ENCODE data around the gene PRKCQ. TPM values are rescaled to one million over a fixed set of nuclear protein-coding genes. Genes with fewer than 3 reads are reported as not detected.

PRKCQ gene
- total RNA-seq, 1 donor, result not detected

DNA sequence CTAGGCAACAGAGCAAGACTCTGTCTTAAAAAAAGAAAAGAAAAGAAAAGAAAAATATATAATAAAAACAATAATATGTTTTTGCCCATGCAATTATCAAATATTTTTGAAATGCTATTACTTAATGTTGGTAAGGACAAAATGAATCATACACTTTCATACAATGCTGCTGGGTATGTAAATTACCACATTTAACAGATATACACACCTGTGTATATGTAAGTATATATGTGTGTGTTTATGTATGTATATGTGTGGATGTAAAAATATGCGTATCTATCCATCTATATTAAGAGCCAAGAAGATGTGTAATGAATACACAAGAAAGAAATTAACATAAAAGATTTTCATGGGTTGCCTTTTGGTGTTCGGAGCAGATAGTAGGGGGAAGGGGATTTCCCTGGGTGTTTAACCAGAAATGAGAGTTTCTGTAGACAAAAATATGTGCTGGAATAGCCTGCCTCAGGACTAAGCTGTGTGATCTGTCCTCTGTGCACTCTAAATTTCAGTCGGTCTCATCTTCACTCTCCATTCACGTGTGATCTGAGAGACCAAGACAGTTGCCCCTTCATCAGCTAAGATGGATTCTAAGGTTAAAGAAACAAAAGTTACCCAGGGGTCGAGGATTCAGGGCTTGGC, 61.2 kb downstream of the PRKCQ start:
- DNase-seq (ENCODE audit: low read depth), result no peak
- no peak for TF ChIP-seq CTCF (IDR thresholded peaks at IDR 0.05; ENCODE audit: insufficient read depth, low read length)
- no peak overlapping the region for H3K4me3 ChIP-seq (ENCODE audit: low read depth, low read length)

DNA sequence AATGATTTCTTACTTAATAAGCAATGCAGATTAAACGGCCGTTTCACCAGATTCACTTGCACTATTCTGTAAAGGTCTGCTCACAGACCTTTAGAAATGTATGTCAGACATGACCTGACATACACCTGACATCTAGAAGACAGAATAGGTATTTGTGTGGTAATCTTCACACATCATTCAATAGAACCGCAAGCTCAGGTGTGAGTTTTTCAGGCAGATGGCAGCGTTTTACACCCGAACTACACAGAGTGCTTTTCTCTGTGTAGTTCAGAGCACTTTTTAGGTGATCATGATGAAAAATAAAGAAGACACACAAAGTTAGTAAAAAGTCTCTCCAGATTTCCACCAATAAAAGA, 63.2 kb downstream of the PRKCQ start:
- DNase-seq (ENCODE audit: low read depth), result no peak
- TF ChIP-seq CTCF (IDR thresholded peaks at IDR 0.05; ENCODE audit: insufficient read depth, low read length), result no peak
- no peak overlapping the region for H3K4me3 ChIP-seq (ENCODE audit: low read depth, low read length)

- H3K4me3 ChIP-seq (ENCODE audit: low read depth, low read length), result no peak overlapping the region
- DNase-seq (ENCODE audit: low read depth), result no peak
- TF ChIP-seq CTCF (IDR thresholded peaks at IDR 0.05; ENCODE audit: insufficient read depth, low read length), result no peak
Observed at GRCh38 chr10:6516281-6516928, 63.7 kb downstream of the PRKCQ start.

DNA sequence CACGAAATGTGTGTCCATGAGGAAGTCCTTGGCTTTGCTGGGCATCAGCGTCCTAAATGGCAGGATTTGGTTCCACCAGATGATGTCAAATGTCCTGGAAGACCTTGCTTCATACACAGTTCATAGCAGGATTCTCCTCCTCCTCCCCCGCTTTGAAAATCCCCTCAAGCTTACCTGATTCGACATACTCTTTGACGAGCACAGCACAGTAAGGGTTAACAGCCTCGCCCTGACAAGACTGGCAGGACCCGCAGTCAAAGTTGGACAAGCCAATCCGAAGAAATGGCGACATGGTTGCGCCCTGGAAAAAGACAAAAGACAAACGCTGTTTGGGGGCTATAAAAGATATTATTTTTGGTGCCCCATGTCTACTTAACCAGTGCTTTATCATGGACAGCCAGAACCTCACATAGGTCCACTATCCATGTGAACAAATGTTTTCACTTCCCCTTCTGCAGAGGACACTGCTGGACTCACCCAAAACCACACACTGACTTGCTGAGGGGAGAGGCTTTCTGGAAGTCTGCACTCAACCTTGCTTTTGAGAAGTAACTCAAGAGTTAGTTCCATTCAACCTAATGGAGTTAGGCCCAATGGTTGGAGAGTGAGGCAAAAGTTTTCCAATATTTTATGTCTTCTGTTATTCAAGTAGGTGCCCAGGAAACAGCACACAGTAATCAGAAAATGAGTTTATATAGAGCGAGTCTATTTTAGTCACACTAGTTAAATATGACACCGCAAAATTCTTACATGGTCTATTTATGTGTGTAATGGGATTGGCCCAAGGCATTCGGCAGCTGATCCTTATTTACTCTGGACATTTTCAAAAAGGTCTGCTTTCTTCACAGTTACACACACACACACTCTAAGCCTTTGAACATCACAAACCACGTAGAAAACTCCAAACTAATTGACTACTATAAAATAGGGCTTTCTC, 65.0 kb downstream of the PRKCQ start:
- no peak overlapping the region for H3K4me3 ChIP-seq (ENCODE audit: low read depth, low read length)
- TF ChIP-seq CTCF (IDR thresholded peaks at IDR 0.05; ENCODE audit: insufficient read depth, low read length), result no peak
- no peak for DNase-seq (ENCODE audit: low read depth)

DNA sequence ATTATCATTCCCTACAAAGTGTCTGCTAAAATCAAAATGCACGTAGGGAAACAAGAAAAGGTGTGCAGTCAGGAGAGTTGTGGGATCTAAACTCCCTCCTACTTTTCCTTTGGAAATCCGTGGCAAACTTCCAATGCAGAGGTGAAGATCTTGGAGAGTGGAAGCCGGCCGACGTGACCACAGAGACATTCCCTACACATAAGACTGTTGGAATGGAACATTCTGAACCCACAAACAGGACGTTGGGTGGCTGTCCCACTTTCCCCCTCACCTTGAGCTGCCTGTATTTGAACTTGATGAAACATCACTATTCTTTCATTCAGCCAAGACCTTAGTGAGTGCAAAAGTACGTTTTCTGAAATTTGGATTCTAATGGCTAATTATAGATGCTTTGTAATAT, 65.9 kb downstream of the PRKCQ start:
- H3K4me3 ChIP-seq (ENCODE audit: low read depth, low read length), result no peak overlapping the region
- DNase-seq (ENCODE audit: low read depth), result no peak
- TF ChIP-seq CTCF (IDR thresholded peaks at IDR 0.05; ENCODE audit: insufficient read depth, low read length), result no peak

- no peak for DNase-seq (ENCODE audit: low read depth)
- TF ChIP-seq CTCF (IDR thresholded peaks at IDR 0.05; ENCODE audit: insufficient read depth, low read length), result no peak
- no peak overlapping the region for H3K4me3 ChIP-seq (ENCODE audit: low read depth, low read length)
Observed at GRCh38 chr10:6513476-6513875, 66.6 kb downstream of the PRKCQ start.

Data from fibroblast of the aortic adventitia (primary cell).